Mucosa of descending colon (tissue), 3 donors: ENCODE data around the gene EFCAB5. TPM values are rescaled to one million over a fixed set of nuclear protein-coding genes. Genes with fewer than 3 reads are reported as not detected.
"Not testable (repeated sequence)": the region's sequence is repeated elsewhere in the genome, so short reads cannot be mapped to it uniquely, and the experiment has no call there.

Experiments
- ATAC-seq: fragments of 200-7000 bp; cut with Tn5 transposase; one replicate; pipeline ENCODE4 v1.9.1; 2020; ENCODE audit warnings: mild to moderate bottlenecking, moderate library complexity
- DNase-seq, 3 donors: peaks; one replicate each; pipeline ENCODE4 v3.0.0-alpha.2; 2020
- H3K36me3 ChIP-seq: fragments of 200-600 bp; one replicate; pipeline ENCODE4 v1.8.0; 2021; ENCODE audit warnings: low read depth, mild to moderate bottlenecking
- H3K4me1 ChIP-seq: fragments of 200-600 bp; one replicate; pipeline ENCODE4 v1.8.0; 2021; ENCODE audit warnings: low read depth, mild to moderate bottlenecking
- H3K4me3 ChIP-seq: fragments of 200-600 bp; one replicate; pipeline ENCODE4 v1.8.0; 2021; ENCODE audit warnings: mild to moderate bottlenecking
- H3K9me3 ChIP-seq: fragments of 200-600 bp; one replicate; pipeline ENCODE4 v1.8.0; 2021; ENCODE audit warnings: mild to moderate bottlenecking
- CTCF ChIP-seq: fragments of 200-600 bp; IDR thresholded peaks from one replicate; pipeline ENCODE4 v1.8.0; 2022; ENCODE audit warnings: antibody characterized with exemption, mild to moderate bottlenecking
- intact Hi-C, 2 donors: fragments of 100-400 bp; cut with DNase I in 1 of 2; cut with micrococcal nuclease in 1 of 2; formaldehyde crosslinking; loops; one replicate each; pipeline versions ENCODE4 v1.11.0 to v1.11.1; 2022; cut with DNase I, micrococcal nuclease
- total RNA-seq, 3 donors: library from RNA; stranded (reverse); fragmentation: NEBNext Ultra II Directional in 2 of 3; extraction: Animal tissue kit (Norgen Biotek cat#: 25700) in 2 of 3; gene quantifications; one replicate each; pipeline versions ENCODE4 v1.2.1 to v1.2.4, GENCODE V29; 2021 to 2023
- donor health status: DM: no; HTN: no; CAD: no; lungs with moderate emphysema.
- donor health status: DM: no; HTN: no; CAD: no.
- donor health status: DM: no; HTN: yes; CAD: no.

EFCAB5 gene
- total RNA-seq, 3 donors from 2014 or later = 1.0 to 4.1 (median 2.4) TPM

GRCh38 chr17:30068465-30068864 is 127.0 kb downstream of the EFCAB5 start:
- intact Hi-C loops = no loop called here
- no peak overlapping the region for H3K4me3 ChIP-seq
- no peak for TF ChIP-seq CTCF
- no peaks in the 10 kb centered on the region for H3K4me1 ChIP-seq
- peaks cover 20% of the 10 kb centered on the region for H3K9me3 ChIP-seq
- ATAC-seq (no peak), DNase-seq (no peak)
- H3K36me3 ChIP-seq = no peaks in the 10 kb centered on the region

- no peaks in the 10 kb centered on the region for H3K4me1 ChIP-seq
- DNase-seq (no peak), ATAC-seq (no peak)
- no peaks in the 10 kb centered on the region for H3K9me3 ChIP-seq
- no peaks in the 10 kb centered on the region for H3K36me3 ChIP-seq
- no peak for TF ChIP-seq CTCF
- intact Hi-C loops = no loop called here
- H3K4me3 ChIP-seq = no peak overlapping the region
Observed at GRCh38 chr17:30074254-30074653, 132.8 kb downstream of the EFCAB5 start.

GRCh38 chr17:30074730-30075129 is 133.3 kb downstream of the EFCAB5 start:
- intact Hi-C loops = no loop called here
- no peak for TF ChIP-seq CTCF
- DNase-seq (no peak), ATAC-seq (no peak)
- Histone ChIP-seq H3K36me3 (no peaks in the 10 kb centered on the region), H3K4me1 (no peaks in the 10 kb centered on the region), H3K9me3 (no peaks in the 10 kb centered on the region), H3K4me3 (no peak overlapping the region)

- H3K4me1 ChIP-seq = no peaks in the 10 kb centered on the region
- no peak for DNase-seq
- no peak for ATAC-seq
- no peak overlapping the region for H3K4me3 ChIP-seq
- H3K9me3 ChIP-seq = no peaks in the 10 kb centered on the region
- no peak for TF ChIP-seq CTCF
- intact Hi-C loops = no loop called here
- H3K36me3 ChIP-seq = no peaks in the 10 kb centered on the region
Observed at GRCh38 chr17:30082773-30083172, 141.3 kb downstream of the EFCAB5 start.

GRCh38 chr17:30084788-30085187 is 143.4 kb downstream of the EFCAB5 start:
- no peak for ATAC-seq
- Histone ChIP-seq H3K9me3 (no peaks in the 10 kb centered on the region), H3K36me3 (no peaks in the 10 kb centered on the region), H3K4me1 (no peaks in the 10 kb centered on the region), H3K4me3 (no peak overlapping the region)
- intact Hi-C loops = no loop called here
- DNase-seq = no peak
- no peak for TF ChIP-seq CTCF

- no peaks in the 10 kb centered on the region for H3K4me1 ChIP-seq
- no peaks in the 10 kb centered on the region for H3K36me3 ChIP-seq
- no peak for TF ChIP-seq CTCF
- intact Hi-C loops = no loop called here
- no peak for ATAC-seq
- no peak for DNase-seq
- no peaks in the 10 kb centered on the region for H3K9me3 ChIP-seq
- no peak overlapping the region for H3K4me3 ChIP-seq
Observed at GRCh38 chr17:30086896-30087295, 145.5 kb downstream of the EFCAB5 start.

GRCh38 chr17:30087431-30087830 is 146.0 kb downstream of the EFCAB5 start:
- ATAC-seq, intact Hi-C loops, DNase-seq, H3K4me1 ChIP-seq, H3K9me3 ChIP-seq, H3K36me3 ChIP-seq, H3K4me3 ChIP-seq: not testable (repeated sequence)
